Stimulated activated CD8-positive, alpha-beta memory T cell treated with anti-CD3 and anti-CD28 coated beads, Interleukin-12 subunit alpha, Interleukin-12 subunit beta, amount 100 ng/mL, for 1 hour (primary cell): Measurements from ENCODE around the gene IRAG1.

Source experiments
- DNase-seq: peaks from one replicate; pipeline ENCODE4 v3.0.0-alpha.2; 2020; ENCODE audit warnings: low read depth

IRAG1 gene

DNA sequence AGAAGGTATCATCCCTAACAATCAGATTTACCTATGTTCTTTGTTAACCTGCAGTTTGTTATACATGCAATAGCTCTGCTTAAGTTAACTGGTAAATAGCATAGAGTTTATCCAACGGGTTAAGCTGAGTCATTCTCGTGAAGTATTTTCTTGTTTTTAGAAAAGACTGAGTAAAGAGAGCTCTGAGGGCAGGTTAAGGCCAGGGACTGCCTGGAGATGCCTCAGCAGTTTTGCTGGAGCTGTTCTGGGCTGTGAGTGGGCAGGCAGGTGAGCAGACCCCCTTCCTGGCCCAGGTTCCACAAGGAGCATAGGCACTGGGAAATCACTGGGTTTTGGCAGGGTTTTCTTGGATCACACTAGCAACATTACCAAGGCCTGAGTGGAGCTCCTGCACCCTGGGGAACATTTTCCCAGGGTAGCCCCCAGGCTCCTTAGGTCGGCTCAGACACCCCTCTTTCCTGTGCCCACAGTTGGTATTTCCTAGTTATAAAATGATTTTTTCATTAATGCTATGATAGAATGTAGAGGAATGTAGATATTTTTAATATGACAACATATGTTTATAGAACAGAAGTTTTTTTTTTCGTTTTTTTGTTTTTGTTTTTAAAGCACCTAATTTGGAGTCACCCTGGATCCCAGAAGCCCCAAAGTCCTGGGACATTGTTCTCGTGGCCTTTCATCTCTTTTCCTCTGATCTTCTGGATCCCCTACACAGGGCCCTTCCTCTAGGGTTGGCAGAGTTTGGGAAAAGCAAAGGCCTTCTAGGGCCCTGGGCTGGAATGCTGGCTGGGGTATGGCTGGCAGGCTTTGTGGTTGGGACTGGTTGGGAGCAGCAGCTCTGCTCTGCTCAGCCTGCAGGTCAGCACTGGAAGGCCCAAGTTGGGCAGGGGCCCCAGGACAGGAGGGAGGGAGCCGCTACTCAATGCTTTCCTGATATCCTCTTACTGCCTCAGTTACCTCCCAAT lies 26.7 kb downstream of the IRAG1 start:
- no peak for DNase-seq

DNA sequence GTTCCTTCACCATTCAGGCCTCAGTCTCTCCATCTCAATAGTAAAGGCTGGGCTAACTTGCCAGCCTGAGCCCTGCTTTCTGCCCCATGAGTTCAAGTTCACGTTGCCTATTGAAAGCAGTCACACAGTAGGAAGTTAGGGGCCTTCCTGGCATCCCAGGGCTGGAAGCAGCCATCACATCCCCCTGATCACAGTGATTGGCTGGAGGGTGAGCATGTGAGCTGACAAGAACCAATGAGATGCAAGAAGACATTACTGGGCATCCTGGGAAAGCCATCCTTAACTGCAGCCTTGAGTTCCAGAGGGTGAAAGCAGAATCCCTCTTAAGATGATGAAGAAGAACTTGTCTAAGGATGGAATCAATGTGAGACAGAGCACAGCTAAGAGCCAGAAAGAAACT lies 29.1 kb downstream of the IRAG1 start:
- DNase-seq, result no peak

DNA sequence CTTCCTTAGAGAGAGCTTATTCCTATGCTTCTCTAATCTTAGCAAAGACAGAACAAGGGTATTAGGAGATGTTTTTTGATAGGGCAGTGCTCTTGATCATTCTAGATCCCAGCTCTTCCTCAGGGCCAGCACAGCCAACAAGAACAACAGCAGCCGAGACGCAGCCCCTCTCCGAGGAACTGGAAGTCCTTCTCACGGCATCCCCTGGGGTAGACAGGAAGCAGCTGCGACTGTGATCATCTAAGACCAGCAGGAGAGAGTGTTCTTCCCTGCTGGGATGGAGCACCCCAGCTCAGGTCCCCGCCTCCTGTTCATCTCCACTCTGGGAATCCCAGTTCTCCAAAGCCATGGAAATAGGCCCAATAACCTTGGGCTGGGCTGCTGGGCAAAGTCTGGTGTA lies 29.6 kb downstream of the IRAG1 start:
- no peak for DNase-seq

DNA sequence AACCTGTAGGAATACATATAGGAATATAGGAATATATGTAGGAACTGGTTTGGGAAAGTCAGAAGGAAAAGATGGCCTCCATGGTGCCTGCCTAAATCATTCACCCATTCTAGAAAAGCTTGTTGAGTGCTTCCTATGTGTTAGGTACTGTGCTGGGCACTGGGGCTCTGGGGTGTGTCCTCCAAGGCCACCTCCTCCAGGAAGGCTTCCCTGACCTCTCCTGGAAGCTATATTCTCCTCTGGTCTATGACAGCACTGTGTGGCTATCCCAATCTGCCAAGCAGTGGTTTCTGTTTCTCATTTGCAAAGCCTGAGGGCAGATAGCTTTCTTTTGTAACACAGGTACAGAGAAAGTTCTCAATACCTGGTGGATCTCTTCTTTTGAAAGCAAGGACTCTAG lies 30.2 kb downstream of the IRAG1 start:
- DNase-seq, result no peak

DNA sequence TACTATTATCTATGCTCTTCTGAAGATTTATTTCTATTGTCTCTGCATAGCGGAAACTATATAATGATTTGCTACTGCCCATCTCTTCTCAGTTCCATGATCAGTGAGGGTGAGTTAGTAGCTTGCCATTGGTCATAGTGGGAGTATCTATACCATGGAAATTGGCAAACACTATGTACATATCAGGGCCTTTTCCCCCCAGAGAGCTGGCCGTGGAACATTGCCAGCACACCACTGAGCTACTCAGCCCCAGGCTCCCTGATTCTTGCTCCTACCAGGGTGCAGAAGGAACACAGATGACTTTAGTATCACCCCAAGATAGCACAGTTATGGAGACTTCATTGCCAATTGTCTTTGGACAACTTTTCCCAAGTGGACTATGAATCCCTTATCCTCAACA lies 33.2 kb downstream of the IRAG1 start:
- no peak for DNase-seq

DNA sequence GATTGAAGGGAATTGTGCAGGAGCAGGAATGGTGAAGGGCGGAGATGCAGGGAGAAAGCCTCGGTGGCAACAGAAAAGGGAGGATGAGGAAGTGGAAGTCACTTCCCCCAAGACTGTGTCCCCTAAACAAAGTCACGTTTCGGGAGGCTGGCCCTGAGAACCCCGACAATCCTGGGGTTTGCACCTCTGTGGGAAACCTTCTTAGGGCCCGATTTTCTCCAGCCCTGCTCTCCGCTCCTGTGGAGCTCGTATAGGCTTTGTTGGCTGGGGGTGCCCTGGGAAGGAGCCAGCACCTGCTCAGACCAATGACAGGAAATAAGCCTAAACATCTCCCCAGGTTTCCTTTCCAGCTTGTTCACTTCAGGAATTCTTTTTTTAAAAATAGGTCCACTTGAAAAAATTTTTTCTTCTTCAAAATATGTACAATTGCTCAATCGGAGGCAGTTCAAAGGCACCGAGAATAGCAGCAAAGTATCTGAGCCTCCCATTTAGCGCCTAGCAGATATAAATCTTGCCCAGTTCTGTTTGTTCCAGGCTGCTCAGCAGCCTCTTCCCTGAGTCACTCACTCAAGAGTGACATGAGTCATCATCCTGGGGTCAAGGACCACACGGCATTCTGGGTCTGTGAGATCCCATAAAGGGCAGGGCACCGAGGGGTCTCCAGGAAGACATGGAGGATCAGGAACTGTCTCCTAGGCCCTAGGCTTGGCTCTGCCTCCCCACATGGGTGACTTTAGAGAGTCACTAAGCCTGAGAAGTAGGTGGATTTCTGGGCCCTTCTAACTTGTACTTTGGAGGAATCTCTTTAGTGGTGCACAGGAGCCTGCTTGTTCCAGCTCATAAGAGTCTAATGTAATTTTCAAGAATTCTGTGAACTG lies 34.0 kb downstream of the IRAG1 start:
- no peak for DNase-seq

DNA sequence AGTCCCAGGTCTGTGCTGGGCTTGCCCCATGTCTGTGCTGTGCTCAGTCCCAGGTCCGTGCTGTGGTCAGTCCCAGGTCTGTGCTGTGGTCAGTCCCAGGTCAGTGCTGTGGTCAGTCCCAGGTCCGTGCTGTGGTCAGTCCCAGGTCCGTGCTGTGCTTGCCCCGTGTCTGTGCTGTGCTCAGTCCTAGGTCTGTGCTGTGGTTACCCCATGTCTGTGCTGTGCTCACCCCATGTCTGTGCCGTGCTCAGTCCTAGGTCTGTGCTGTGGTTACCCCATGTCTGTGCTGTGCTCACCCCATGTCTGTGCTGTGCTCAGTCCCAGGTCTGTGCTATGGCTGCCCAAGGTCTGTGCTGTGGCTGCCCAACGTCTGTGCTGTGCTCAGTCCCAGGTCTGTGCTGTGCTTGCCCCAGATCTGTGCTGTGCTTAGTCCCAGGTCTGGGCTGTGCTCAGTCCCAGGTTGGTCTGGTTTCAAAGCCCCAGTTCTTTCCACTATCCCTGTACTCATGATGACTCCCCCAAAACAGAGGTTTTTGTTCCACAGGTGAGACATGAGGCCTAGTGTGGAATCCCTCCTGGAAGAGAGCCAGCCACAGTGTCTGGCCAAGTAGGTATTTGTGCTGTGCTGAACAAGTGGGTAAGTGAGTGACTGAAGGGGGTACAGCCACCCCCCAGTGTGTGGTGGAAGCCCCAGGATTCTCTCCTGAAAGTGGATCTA lies 34.8 kb downstream of the IRAG1 start:
- DNase-seq, result no peak

DNA sequence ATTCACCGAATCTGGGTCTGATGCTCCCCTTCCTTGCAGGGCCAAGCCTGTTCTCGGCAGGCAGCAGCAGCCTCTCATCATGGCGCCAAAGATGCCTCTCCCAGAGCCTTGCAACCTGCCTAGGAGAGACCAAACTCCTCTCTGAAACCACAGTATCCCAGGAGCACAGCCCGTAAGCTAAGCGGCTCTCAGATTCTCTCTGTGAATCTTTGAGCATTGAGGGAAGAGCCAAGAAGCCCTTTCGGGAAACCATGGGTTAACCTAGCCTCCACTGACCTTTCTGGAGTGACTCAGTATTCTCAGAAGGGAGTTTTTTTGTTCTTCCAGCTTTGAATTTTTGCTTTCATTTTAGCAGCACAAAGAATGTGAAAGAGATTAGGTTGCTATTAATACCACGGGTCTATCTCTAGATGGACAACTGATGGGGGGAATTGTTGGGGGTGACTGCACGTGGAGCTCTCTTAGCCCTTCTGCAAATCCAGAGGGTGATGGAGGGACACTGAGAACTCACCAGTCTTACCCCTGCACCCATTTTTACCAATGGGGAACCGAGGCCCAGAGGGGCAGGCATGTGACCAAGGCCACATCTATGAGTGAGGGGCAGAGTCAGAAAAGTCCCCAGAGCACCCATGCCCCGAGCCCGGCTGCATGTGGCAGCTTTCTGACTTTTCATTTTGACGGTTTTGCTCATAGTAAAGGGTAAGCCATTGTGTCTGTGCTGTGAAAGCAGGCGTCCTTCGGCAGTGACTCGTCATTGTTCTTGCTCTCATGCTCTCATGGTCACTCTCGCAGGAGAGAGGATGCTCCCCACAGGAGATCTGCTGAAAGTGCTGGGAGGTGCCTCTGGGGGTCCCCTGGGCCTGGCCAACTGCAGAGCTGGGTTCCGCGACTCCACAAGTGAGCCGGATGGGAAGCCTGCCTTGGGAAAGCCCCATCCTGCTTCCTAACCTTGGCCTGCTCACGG lies 36.0 kb downstream of the IRAG1 start:
- DNase-seq, result no peak

DNA sequence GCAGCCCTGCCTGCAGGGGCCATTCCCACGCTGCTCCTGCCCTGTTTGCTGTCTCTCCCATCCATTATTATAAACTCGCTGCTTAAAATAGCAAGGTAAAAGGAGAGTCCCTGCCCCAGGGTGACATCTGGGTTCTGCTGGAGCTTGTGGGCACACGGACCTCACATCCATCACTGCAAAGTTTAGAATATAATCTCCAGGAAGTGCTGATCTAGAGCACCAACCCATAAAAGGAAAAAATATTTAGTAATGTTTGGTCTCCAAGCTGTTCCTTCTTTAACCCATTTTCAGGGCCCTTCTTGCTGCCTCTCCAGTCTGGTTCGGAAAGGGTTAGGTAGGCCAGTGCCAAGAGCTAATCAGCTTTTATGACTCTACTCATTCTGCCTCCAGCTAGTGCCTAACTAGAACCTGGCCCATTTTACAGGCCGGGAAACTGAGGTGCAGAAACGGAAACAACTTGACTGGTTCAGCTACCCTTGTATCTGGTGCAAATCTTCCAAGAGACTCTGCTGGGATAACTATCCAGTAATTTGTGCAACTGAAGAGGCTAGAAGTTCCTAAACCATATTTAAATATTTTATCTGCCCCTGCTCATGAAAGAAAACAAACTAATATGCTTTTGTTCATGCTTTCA lies 37.5 kb downstream of the IRAG1 start:
- DNase-seq, result no peak

DNA sequence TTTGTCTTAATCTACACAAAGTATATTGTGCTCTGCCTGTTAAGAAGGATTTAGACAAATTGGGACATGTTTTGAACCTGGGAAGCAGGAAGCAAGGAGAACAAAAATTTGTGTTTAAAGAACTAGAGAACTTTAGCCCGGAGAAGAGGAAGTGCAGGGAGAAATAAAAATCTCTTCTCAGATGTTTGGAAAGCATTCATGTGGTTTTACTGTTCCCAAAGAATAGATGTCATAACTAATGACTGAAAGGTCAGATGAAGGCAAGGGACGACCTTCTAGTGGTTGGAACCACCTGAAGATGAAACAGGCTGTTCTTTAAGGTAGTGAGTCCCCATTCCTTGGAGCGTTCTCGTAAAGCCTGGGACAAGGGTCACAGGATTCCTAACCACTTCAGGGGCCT lies 38.3 kb downstream of the IRAG1 start:
- no peak for DNase-seq

DNA sequence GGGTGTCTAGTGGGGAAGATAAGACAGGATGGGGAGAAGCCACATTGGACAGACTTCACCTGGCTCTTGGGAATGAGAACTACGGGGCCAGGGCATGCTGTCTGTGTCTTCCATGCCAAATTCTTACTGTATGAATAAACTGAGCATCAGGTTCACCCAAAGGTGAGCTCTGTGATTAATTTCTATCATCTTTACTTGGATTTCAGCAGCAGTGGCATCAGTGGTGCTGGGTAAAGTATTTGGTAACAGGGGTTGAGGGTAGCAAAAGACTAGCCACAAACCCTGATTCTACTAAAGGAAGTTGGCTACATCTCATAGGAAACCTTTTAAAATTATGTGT lies 38.8 kb downstream of the IRAG1 start:
- DNase-seq, result no peak

DNA sequence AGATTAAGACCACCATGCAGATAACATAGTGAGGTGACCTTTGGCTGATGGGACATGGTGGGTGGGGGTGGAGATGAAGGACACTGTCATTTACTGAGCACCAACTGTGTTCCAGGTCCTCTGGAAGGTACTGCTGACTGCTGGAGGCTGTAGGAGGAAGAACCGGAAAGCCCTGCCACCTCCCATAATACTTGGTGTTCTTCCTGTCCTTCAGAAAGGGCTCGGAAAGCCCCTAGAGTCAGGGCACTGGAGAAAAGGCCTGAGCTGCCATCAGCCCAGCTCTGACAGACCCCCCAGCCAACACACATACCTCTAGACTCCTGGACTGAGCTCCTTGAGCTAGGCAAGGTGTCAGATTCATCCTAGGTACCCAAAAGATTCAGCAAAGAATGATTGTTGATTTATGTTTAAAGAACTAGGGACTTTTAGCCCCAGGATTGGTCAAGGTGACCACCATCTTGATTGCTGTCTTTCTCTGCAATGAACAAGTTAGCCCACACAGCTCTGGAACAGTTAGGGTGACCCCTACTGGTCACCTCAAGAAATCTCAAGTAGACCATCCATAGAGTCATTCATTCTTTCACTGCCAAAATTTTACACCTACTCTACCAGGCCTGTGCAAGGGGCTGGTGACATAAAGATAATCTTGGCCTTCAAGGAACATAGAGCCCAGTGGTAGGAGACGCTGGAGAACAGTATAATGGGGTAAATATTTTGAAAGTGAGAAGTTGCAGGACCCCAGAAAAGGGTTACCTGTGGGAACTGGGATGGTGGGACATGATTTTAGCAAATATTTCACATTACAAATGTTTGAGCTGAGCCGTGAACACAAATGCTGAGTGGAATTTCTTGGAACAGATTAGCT lies 39.4 kb downstream of the IRAG1 start:
- no peak for DNase-seq

DNA sequence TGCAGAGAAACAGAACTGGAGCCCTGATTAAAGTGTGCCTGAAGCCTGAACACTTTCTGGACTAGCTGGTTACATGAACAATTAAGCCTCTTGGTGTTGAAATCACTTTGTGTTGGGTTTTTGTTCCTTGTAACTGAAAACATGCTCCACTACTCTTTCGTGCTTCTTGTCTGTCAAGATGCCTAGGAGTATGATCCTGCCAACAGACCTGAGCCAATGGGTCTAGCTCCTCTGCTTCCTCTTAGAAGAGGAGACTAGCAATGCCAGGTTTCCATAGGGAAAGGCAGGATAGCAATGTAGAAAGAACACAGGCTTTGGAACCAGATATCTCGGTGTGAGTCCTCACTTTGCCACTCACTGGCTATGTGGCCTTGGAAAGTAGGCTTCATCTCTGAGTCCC lies 40.3 kb downstream of the IRAG1 start:
- DNase-seq, result no peak

DNA sequence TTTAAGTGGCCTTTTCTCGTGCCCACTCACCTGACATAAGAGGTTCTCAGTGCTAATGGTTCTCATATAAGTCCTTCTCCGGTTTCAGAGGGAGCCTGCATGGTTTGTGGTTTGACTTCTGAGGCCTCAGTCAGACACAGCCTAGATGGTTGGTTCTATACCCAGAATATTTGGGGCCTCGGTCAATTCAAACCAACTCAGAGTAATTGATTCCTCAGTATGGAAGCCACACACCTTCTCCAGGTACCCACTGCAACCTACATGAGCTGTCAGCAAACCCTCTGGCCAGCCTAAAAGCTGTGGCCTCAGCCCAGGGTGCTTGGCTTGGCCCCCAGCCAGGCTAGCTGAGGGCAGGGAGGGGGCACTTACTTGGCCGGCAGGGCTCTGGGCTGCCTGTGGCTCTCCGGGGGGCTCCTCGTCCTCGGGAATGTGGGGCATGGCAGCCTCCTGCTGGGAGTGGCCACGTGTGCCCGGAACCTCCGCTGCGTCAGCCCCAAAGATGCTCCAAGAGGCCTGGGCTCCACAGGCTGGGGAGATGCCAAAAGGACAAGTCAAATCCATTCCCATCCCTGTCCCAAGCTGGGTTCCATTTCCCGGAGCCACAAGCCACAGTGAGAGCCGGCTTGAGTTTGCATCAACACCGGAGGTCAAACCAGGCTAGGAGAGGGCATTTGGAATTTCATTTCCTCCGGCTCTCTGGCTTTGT lies 41.7 kb downstream of the IRAG1 start:
- DNase-seq, result no peak

DNA sequence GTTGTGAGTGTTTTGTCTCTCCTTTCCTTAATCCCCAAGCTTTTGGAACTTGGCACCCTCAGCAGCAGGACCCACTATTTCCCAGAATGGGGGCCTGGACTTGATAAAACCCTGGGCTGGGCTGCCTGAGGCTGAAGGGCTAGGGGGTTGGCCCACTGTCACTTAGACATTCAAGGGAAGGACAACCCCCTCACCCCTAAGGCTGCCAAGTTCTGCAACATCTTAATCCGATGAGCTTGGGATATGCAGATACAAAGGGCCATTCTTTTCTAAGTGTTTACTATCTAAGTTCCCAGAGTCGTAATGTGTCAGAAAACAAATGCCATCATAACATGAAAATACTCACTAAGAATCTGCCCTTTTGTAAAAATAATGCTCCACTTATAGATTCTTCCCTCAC lies 42.9 kb downstream of the IRAG1 start:
- no peak for DNase-seq

DNA sequence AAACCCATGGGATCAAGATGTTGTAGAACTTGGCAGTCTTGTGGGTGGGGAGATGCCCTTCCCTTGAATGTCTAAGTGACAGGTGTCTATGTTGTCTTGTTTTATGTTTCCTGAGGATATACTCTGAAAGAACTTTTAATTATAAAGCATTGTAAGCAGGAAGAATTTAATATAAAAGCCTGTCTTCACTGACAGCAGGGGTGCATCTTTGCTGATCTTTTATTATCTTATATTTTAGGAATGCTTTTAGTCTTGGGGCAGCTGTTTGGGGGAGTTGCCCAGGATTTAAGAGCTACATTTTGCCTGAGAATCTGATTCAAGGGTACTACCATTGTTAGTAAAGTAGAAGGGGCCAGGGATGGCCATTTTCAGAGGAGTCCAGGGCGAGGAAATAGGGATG lies 43.4 kb downstream of the IRAG1 start:
- no peak for DNase-seq

DNA sequence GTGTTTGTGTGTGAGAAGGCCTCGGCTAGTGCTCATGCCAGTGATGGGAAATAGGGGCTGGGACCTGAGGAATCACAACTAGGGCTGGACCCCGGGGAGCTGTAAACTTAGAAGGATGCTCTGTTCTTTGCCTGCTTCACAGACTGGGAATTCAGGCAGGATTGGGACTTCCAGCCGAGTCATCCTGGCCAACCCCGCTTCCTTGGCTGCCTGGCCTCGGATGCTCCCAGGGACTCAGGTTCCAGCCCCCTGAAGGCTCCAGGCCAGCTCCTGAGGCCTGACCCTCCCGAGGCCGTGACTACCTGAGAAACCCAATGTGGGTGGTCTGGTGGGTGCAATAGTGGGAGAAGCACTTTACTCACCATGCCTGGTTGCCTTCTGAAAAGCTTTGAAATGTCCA lies 44.7 kb downstream of the IRAG1 start:
- no peak for DNase-seq

DNA sequence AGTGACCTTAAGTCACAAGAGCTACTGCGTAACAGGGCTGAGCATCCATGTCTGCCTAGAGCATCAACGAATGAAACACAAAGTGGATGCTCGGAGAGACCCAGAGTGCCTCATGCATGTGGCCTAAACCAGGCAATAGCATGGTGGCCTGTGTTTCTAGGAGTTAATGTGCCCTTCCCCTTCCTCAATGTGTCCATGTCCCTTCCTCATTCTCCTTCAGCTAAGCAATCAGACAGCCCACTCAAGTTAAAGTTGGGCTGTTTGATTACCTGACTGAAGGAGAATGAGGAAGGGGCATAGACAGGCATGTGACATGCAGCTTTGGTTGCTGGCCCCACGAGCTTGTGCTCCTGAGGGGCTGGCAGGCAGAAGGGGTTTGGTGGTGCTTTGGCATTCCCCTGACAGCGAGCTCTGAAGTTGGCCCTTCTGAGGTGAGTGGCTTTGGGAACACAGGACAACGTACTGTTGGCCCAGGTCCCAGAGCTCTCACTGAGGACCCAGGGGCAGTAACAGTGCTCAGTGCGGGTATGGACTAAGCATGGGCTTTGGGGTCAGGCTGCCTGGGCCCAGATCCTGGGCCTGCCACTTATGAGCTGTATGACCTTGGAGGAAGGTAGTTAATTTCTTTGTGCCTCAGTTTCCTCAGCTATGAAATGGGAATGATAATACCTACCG lies 46.7 kb downstream of the IRAG1 start:
- DNase-seq, result no peak

DNA sequence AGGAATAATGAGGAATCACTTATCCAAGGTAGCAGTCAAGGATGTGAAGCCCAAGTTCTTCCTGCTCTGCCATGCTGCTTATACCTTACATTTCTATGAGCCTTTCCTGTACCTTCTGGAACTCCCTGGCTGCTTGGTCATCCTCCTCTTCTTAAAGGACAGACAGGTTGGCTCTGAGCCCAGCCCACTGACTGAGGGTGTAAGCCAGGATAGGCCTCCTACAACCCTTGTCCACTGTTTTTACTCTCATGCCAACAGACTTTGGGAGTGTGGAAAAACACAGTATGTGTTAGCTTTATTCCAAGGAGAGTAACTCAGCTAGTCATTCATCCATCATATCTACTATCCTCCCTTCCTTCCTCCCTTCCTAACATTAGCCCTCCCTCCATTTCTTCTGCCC lies 47.5 kb downstream of the IRAG1 start:
- no peak for DNase-seq
